HepG2 (cell line): ENCODE measurements around the gene MTF1. TPM values are rescaled to one million over a fixed set of nuclear protein-coding genes. Genes with fewer than 3 reads are reported as not detected.

Experiments used
- CCDC6 ChIP-seq: sonication (generic); formaldehyde crosslinking; IDR thresholded peaks from 2 replicates; pipeline ENCODE4 v1.8.1; 2022; ENCODE audit warnings: mild to moderate bottlenecking, missing genetic modification reagents, moderate library complexity
- DR1 ChIP-seq: sonication (generic); formaldehyde crosslinking; IDR thresholded peaks from 2 replicates; pipeline ENCODE4 v1.8.0; 2021; ENCODE audit warnings: mild to moderate bottlenecking, missing genetic modification reagents, inconsistent platforms
- GATAD1 ChIP-seq: IDR thresholded peaks from 2 replicates; pipeline ENCODE4 v1.6.1; 2016; ENCODE audit warnings: missing genetic modification reagents, missing compliant biosample characterization
- IRX3 ChIP-seq: sonication (generic); formaldehyde crosslinking; IDR thresholded peaks from 2 replicates; pipeline ENCODE4 v1.8.1; 2023; ENCODE audit warnings: mild to moderate bottlenecking, low read depth, missing genetic modification reagents, borderline replicate concordance
- JUNB ChIP-seq: sonication (generic); formaldehyde crosslinking; IDR thresholded peaks from 2 replicates; pipeline ENCODE4 v1.8.0; 2022; ENCODE audit warnings: missing genetic modification reagents, mild to moderate bottlenecking, borderline replicate concordance
- KAT2B ChIP-seq: fragments of 150-350 bp; IDR thresholded peaks from 2 replicates; pipeline ENCODE4 v1.6.1; 2014; ENCODE audit warnings: low read depth, low read length, borderline replicate concordance
- KDM5A ChIP-seq: fragments of 200-600 bp; sonication (generic); IDR thresholded peaks from 2 replicates; pipeline ENCODE4 v1.7.0; 2018; ENCODE audit warnings: antibody characterized with exemption, mild to moderate bottlenecking, low read length, borderline replicate concordance
- MXD4 ChIP-seq: IDR thresholded peaks from 2 replicates; pipeline ENCODE4 v1.6.1; 2016; ENCODE audit warnings: mild to moderate bottlenecking, missing biosample characterization, missing genetic modification reagents
- NFE2L2 ChIP-seq: fragments of 150-350 bp; IDR thresholded peaks from 2 replicates; pipeline ENCODE4 v1.6.1; 2014; ENCODE audit warnings: low read length
- NFYB ChIP-seq: sonication (generic); formaldehyde crosslinking; IDR thresholded peaks from 2 replicates; pipeline ENCODE4 v1.4.0; 2020; ENCODE audit warnings: missing genetic modification reagents
- NKX3-1 ChIP-seq: sonication (generic); formaldehyde crosslinking; IDR thresholded peaks from 2 replicates; pipeline ENCODE4 v1.5.0; 2020; ENCODE audit warnings: missing genetic modification reagents
- RAD21 ChIP-seq: fragments of 450-650 bp; formaldehyde crosslinking; IDR thresholded peaks from 2 replicates; pipeline ENCODE4 v1.5.0; 2020; ENCODE audit warnings: mild to moderate bottlenecking
- REST ChIP-seq, 2 experiments: IDR thresholded peaks; 2 replicates each; pipeline ENCODE4 v1.6.1; 2011 to 2012; ENCODE audit warnings: low read length in 2 of 2, borderline replicate concordance in 1 of 2, low read depth in 1 of 2, mild to moderate bottlenecking in 1 of 2, moderate library complexity in 1 of 2
- RFX1 ChIP-seq: fragments of 450-650 bp; IDR thresholded peaks from 2 replicates; pipeline ENCODE4 v1.6.1; 2017
- UBTF ChIP-seq: sonication (generic); formaldehyde crosslinking; IDR thresholded peaks from 2 replicates; pipeline ENCODE4 v1.4.0; 2020; ENCODE audit warnings: mild to moderate bottlenecking, missing genetic modification reagents
- ZFAT ChIP-seq: sonication (generic); formaldehyde crosslinking; conservative IDR thresholded peaks from 2 replicates; pipeline ENCODE4 v1.8.1; 2023; ENCODE audit warnings: missing genetic modification reagents, inconsistent platforms
- ZNF256 ChIP-seq: sonication (generic); formaldehyde crosslinking; conservative IDR thresholded peaks from 2 replicates; pipeline ENCODE4 v1.4.0; 2020; ENCODE audit warnings: missing genetic modification reagents
- ZNF546 ChIP-seq: sonication (generic); formaldehyde crosslinking; conservative IDR thresholded peaks from 2 replicates; pipeline ENCODE4 v1.8.1; 2023; ENCODE audit warnings: mild to moderate bottlenecking, missing genetic modification reagents
- ZNF563 ChIP-seq: sonication (generic); formaldehyde crosslinking; IDR thresholded peaks from 2 replicates; pipeline ENCODE4 v1.8.0; 2022; ENCODE audit warnings: mild to moderate bottlenecking, moderate library complexity, missing genetic modification reagents
- ZNF564 ChIP-seq: sonication (generic); formaldehyde crosslinking; IDR thresholded peaks from 2 replicates; pipeline ENCODE4 v1.8.1; 2023; ENCODE audit warnings: mild to moderate bottlenecking, missing genetic modification reagents
- ZNF709 ChIP-seq: sonication (generic); formaldehyde crosslinking; IDR thresholded peaks from 2 replicates; pipeline ENCODE4 v1.5.0; 2020; ENCODE audit warnings: mild to moderate bottlenecking, missing genetic modification reagents
- ZNF883 ChIP-seq: sonication (generic); formaldehyde crosslinking; IDR thresholded peaks from 2 replicates; pipeline ENCODE4 v1.5.1; 2020; ENCODE audit warnings: mild to moderate bottlenecking, missing genetic modification reagents; ENCODE audit errors: not compliant biosample characterization
- ZSCAN9 ChIP-seq: IDR thresholded peaks from 2 replicates; pipeline ENCODE4 v1.6.1; 2016; ENCODE audit warnings: borderline replicate concordance
- polyA plus RNA-seq, 8 experiments: library from polyadenylated mRNA; depleted of rRNA in 3 of 8; stranded (reverse) in 7 of 8; unstranded in 1 of 8; fragments of >200 nt; fragmentation: Illumina TruSeq in 4 of 8; extraction: Trizol in 4 of 8; gene quantifications; 2 replicates each; pipeline versions ENCODE4 v1.2.1 to v1.2.3, GENCODE V29; 2011 to 2016; ENCODE audit warnings: low read depth in 4 of 8, missing spikeins in 1 of 8, mixed read lengths in 1 of 8; ENCODE audit not compliant: insufficient read depth in 1 of 8
- total RNA-seq, 5 experiments: library from RNA; depleted of rRNA; stranded (reverse); fragments of >200 nt; fragmentation: Illumina TruSeq; extraction: Trizol; gene quantifications; 2 replicates each; pipeline ENCODE4 v1.2.3, GENCODE V29; 2016; ENCODE audit warnings: low read depth in 1 of 5
- TF ChIP-seq, protein P1 (sequence below): sonication (generic); formaldehyde crosslinking; IDR thresholded peaks from 2 replicates; pipeline ENCODE4 v1.4.0; 2020; ENCODE audit warnings: missing genetic modification reagents

The MTF1 gene
- total and polyA plus RNA-seq, 2 of the 13 experiments (the other 11 are each of a cell fraction or from before 2014, with no cell fraction given) = 2.4 to 3.3 TPM

GRCh38 chr1:37807555-37808368 lies 51.6 kb downstream of the MTF1 start, which contains the start of the genes C1orf122 and YRDC (continued):
- TF ChIP-seq REST (IDR thresholded peaks at IDR 0.05; ENCODE audit: borderline replicate concordance in 1 of 2, low read depth in 1 of 2, low read length in 2 of 2) = no peak
- TF ChIP-seq RFX1 = no peak
- no peak for TF ChIP-seq NKX3-1
- peak; percentile 37; the same call in 1 of the 2 replicates for TF ChIP-seq CCDC6 (CRISPR knock-in tag)
- no peak for TF ChIP-seq JUNB
- no peak for TF ChIP-seq ZNF256
- TF ChIP-seq ZSCAN9 (CRISPR knock-in tag) = no peak; the same call in 1 of the 2 replicates
- TF ChIP-seq KDM5A = peak; percentile 1
- TF ChIP-seq ZNF883 = no peak
- no peak for TF ChIP-seq DR1 (CRISPR knock-in tag)
- no peak for TF ChIP-seq ZNF709
- no peak for TF ChIP-seq IRX3 (CRISPR knock-in tag)
- peak; percentile 50 for TF ChIP-seq NFYB (CRISPR knock-in tag)
- TF ChIP-seq NFE2L2 = no peak
- TF ChIP-seq ZNF564 (CRISPR knock-in tag) = 0 out of 2 replicates have a peak, but pooled peaks have one; percentile 69
- TF ChIP-seq, protein P1, sequence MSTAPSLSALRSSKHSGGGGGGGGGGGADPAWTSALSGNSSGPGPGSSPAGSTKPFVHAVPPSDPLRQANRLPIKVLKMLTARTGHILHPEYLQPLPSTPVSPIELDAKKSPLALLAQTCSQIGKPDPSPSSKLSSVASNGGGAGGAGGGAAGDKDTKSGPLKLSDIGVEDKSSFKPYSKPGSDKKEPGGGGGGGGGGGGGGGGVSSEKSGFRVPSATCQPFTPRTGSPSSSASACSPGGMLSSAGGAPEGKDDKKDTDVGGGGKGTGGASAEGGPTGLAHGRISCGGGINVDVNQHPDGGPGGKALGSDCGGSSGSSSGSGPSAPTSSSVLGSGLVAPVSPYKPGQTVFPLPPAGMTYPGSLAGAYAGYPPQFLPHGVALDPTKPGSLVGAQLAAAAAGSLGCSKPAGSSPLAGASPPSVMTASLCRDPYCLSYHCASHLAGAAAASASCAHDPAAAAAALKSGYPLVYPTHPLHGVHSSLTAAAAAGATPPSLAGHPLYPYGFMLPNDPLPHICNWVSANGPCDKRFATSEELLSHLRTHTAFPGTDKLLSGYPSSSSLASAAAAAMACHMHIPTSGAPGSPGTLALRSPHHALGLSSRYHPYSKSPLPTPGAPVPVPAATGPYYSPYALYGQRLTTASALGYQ = no peak
- TF ChIP-seq KAT2B = no peak
- no peak for TF ChIP-seq ZFAT (CRISPR knock-in tag)
- TF ChIP-seq ZNF563 (CRISPR knock-in tag) = no peak
- TF ChIP-seq MXD4 (CRISPR knock-in tag) = peak; percentile 83
- TF ChIP-seq ZNF546 = no peak; the same call in 1 of the 2 replicates
- 0 out of 2 replicates have a peak, but pooled peaks have one; percentile 20 for TF ChIP-seq UBTF (CRISPR knock-in tag)
- TF ChIP-seq GATAD1 (CRISPR knock-in tag) = peak; percentile 83
- TF ChIP-seq RAD21 (CRISPR knock-in tag) = peak; percentile 40; the same call in 1 of the 2 replicates
